Fibroblast of lung (primary cell): Measurements from ENCODE around the gene FLNC. TPM values are rescaled to one million over a fixed set of nuclear protein-coding genes. Genes with fewer than 3 reads are reported as not detected.

ENCODE experiments used
- DNase-seq, 2 donors: peaks; one replicate each; pipeline versions ENCODE4 v3.0.0 to v3.0.0-alpha.2; 2010; ENCODE audit warnings: low read depth in 2 of 2
- H2AFZ ChIP-seq: 2 replicates; pipeline ENCODE4 v1.5.1; 2012; ENCODE audit warnings: low read length, control low read depth, inconsistent platforms
- H3K27ac ChIP-seq: 2 replicates; pipeline ENCODE4 v1.5.1; 2011; ENCODE audit warnings: low read length, control low read depth; ENCODE audit not compliant: insufficient read depth
- H3K27me3 ChIP-seq: 2 replicates; pipeline ENCODE4 v1.5.1; 2011; ENCODE audit warnings: mild to moderate bottlenecking, low read length; ENCODE audit not compliant: control insufficient read depth, insufficient read depth
- H3K36me3 ChIP-seq: 2 replicates; pipeline ENCODE4 v1.5.1; 2011; ENCODE audit warnings: low read length; ENCODE audit not compliant: control insufficient read depth, insufficient read depth
- H3K4me1 ChIP-seq: 2 replicates; pipeline ENCODE4 v1.5.1; 2011; ENCODE audit warnings: low read length; ENCODE audit not compliant: control insufficient read depth, insufficient read depth; ENCODE audit errors: extremely low read depth
- H3K4me2 ChIP-seq: 2 replicates; pipeline ENCODE4 v1.5.1; 2011; ENCODE audit warnings: low read length, control low read depth; ENCODE audit not compliant: insufficient read depth; ENCODE audit errors: extremely low read depth
- H3K4me3 ChIP-seq, 4 experiments: fragments of 200-600 bp in 1 of 4; sonication (generic) in 1 of 4; replicated peaks in 1 of 4; 2 replicates each; pipeline ENCODE4 v1.5.1; 2011 to 2016; ENCODE audit warnings: low read length in 4 of 4, low read depth in 3 of 4, mild to moderate bottlenecking in 3 of 4, control low read depth in 2 of 4, inconsistent platforms in 1 of 4, mixed read lengths in 1 of 4; ENCODE audit not compliant: insufficient read depth in 1 of 4; ENCODE audit errors: control extremely low read depth in 1 of 4
- H3K79me2 ChIP-seq: 2 replicates; pipeline ENCODE4 v1.5.1; 2012; ENCODE audit warnings: mild to moderate bottlenecking, low read length, inconsistent platforms; ENCODE audit not compliant: control insufficient read depth, insufficient read depth
- H3K9ac ChIP-seq: 2 replicates; pipeline ENCODE4 v1.5.1; 2011; ENCODE audit warnings: mild to moderate bottlenecking, low read length, control low read depth; ENCODE audit not compliant: insufficient read depth
- H3K9me3 ChIP-seq: 2 replicates; pipeline ENCODE4 v1.5.1; 2012; ENCODE audit warnings: low read depth, low read length; ENCODE audit not compliant: control insufficient read depth, insufficient read depth
- H4K20me1 ChIP-seq: 2 replicates; pipeline ENCODE4 v1.5.1; 2011; ENCODE audit warnings: low read length; ENCODE audit not compliant: control insufficient read depth, insufficient read depth; ENCODE audit errors: extremely low read depth
- EZH2 ChIP-seq: IDR thresholded peaks from 2 replicates; pipeline ENCODE4 v1.5.1; 2012; ENCODE audit warnings: low read length, control low read depth, mild to moderate bottlenecking; ENCODE audit errors: missing control alignments
- polyA plus RNA-seq, 2 donors: library from polyadenylated mRNA; depleted of rRNA in 1 of 2; stranded (reverse) in 1 of 2; unstranded in 1 of 2; fragments of >200 nt; gene quantifications; 2 replicates each; pipeline ENCODE4 v1.2.1, GENCODE V29; 2011 to 2012; ENCODE audit warnings: missing spikeins in 1 of 2
- total RNA-seq: library from RNA; depleted of rRNA; stranded (reverse); fragments of >200 nt; gene quantifications from 2 replicates; pipeline ENCODE4 v1.2.1, GENCODE V29; 2014
- TF ChIP-seq, protein P1 (sequence below), 2 donors: IDR thresholded peaks in 1 of 2; conservative IDR thresholded peaks in 1 of 2; 1 replicate in 1 of 2; 2 replicates in 1 of 2; pipeline ENCODE4 v1.5.1; 2011 to 2012; ENCODE audit warnings: low read length in 2 of 2, control low read depth in 1 of 2, inconsistent platforms in 1 of 2, low read depth in 1 of 2, mild to moderate bottlenecking in 1 of 2

FLNC gene
- total and polyA plus RNA-seq, 2 donors (not counting 1 experiment from before 2014, with no cell fraction given) = 29.3 to 191 TPM

GRCh38 chr7:128814499-128814898 lies 15.7 kb upstream of the FLNC start:
- no peaks in the 10 kb centered on the region for H3K4me1 ChIP-seq
- no peaks in the 10 kb centered on the region for H3K36me3 ChIP-seq
- no peaks in the 10 kb centered on the region for H3K79me2 ChIP-seq
- no peak overlapping the region for H3K9ac ChIP-seq
- H3K4me3 ChIP-seq = no peak overlapping the region
- no peak for TF ChIP-seq EZH2
- TF ChIP-seq, protein P1, sequence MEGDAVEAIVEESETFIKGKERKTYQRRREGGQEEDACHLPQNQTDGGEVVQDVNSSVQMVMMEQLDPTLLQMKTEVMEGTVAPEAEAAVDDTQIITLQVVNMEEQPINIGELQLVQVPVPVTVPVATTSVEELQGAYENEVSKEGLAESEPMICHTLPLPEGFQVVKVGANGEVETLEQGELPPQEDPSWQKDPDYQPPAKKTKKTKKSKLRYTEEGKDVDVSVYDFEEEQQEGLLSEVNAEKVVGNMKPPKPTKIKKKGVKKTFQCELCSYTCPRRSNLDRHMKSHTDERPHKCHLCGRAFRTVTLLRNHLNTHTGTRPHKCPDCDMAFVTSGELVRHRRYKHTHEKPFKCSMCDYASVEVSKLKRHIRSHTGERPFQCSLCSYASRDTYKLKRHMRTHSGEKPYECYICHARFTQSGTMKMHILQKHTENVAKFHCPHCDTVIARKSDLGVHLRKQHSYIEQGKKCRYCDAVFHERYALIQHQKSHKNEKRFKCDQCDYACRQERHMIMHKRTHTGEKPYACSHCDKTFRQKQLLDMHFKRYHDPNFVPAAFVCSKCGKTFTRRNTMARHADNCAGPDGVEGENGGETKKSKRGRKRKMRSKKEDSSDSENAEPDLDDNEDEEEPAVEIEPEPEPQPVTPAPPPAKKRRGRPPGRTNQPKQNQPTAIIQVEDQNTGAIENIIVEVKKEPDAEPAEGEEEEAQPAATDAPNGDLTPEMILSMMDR (conservative IDR thresholded peaks at IDR 0.05 in 1 of 2, IDR thresholded peaks at IDR 0.05 in 1 of 2; ENCODE audit: low read depth in 1 of 2, low read length in 2 of 2) = no peak
- H3K27ac ChIP-seq = no peak overlapping the region
- peaks cover 3% of the 10 kb centered on the region for H3K27me3 ChIP-seq
- H4K20me1 ChIP-seq = no peaks in the 10 kb centered on the region
- H3K9me3 ChIP-seq = no peaks in the 10 kb centered on the region
- H2AFZ ChIP-seq = no peak overlapping the region
- DNase-seq = no peak
- H3K4me2 ChIP-seq = no peak overlapping the region

DNA sequence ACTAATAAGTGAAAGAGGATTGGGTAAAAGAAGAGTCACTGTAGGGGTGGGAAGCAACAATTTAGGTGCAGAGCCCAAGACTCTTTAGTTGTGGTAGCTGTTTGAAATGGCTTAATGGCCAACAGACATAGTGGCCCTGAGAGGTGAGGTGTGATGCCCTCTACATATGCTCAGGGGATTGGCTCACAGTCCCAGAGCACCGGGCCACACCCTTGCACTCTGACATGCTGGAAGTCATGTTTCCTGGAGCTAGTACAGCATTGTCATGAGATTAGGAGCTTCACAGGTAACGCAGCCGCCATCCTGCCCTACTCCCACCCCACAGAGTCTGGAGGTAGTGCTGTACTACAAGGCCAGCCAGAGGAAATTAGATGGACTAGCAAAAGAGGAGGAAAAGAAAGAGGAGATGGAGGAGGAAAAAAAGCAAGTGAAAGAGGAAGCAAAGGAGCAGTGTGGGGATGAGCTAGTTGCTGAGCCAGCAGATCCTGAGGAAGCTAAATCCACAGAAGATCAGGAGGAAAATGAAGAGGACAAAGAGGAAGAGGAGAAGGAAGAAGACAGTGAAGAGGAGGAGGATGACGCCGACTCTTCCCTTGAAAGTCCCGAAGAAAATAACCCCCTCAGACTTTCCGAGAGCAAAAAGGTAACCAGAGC lies 14.8 kb upstream of the FLNC start:
- Histone ChIP-seq H3K79me2 (no peaks in the 10 kb centered on the region), H3K36me3 (no peaks in the 10 kb centered on the region), H3K9ac (no peak overlapping the region), H3K4me1 (no peaks in the 10 kb centered on the region), H3K27me3 (peaks cover 3% of the 10 kb centered on the region), H2AFZ (no peak overlapping the region), H3K4me3 (no peak overlapping the region), H3K27ac (no peak overlapping the region), H4K20me1 (no peaks in the 10 kb centered on the region), H3K9me3 (no peaks in the 10 kb centered on the region), H3K4me2 (no peak overlapping the region)
- TF ChIP-seq EZH2 = no peak
- TF ChIP-seq, protein P1 (conservative IDR thresholded peaks at IDR 0.05 in 1 of 2, IDR thresholded peaks at IDR 0.05 in 1 of 2; ENCODE audit: low read depth in 1 of 2, low read length in 2 of 2) = no peak
- no peak for DNase-seq

- no peaks in the 10 kb centered on the region for H3K4me1 ChIP-seq
- peaks cover 3% of the 10 kb centered on the region for H3K27me3 ChIP-seq
- H3K9ac ChIP-seq = no peak overlapping the region
- no peaks in the 10 kb centered on the region for H3K79me2 ChIP-seq
- H3K9me3 ChIP-seq = no peaks in the 10 kb centered on the region
- H3K4me3 ChIP-seq = no peak overlapping the region
- TF ChIP-seq, protein P1 (conservative IDR thresholded peaks at IDR 0.05 in 1 of 2, IDR thresholded peaks at IDR 0.05 in 1 of 2; ENCODE audit: low read depth in 1 of 2, low read length in 2 of 2) = no peak
- TF ChIP-seq EZH2 = no peak
- H3K4me2 ChIP-seq = no peak overlapping the region
- H4K20me1 ChIP-seq = no peaks in the 10 kb centered on the region
- H2AFZ ChIP-seq = no peak overlapping the region
- no peak overlapping the region for H3K27ac ChIP-seq
- no peak for DNase-seq
- no peaks in the 10 kb centered on the region for H3K36me3 ChIP-seq
These were observed 11.5 kb upstream of the FLNC start for GRCh38 chr7:128818694-128819093.
